K562 (cell line): Measurements from ENCODE around the gene PLD3. TPM values are rescaled to one million over a fixed set of nuclear protein-coding genes. Genes with fewer than 3 reads are reported as not detected.

Source experiments
- ADNP ChIP-seq: fragments of 200-800 bp; sonication (Bioruptor generic); IDR thresholded peaks from 2 replicates; pipeline ENCODE4 v1.6.1; 2016; ENCODE audit warnings: missing genetic modification characterization, missing compliant biosample characterization
- CHD2 ChIP-seq: IDR thresholded peaks from 2 replicates; pipeline ENCODE4 v1.6.1; 2011; ENCODE audit warnings: low read depth, low read length
- DIDO1 ChIP-seq: fragments of 450-650 bp; IDR thresholded peaks from 2 replicates; pipeline ENCODE4 v1.6.1; 2016; ENCODE audit warnings: low read depth, missing biosample characterization, missing genetic modification characterization
- ETS2 ChIP-seq: IDR thresholded peaks from 2 replicates; pipeline ENCODE4 v1.6.1; 2016; ENCODE audit warnings: borderline replicate concordance, missing genetic modification characterization, mild to moderate bottlenecking, moderate library complexity, missing compliant biosample characterization; ENCODE audit not compliant: poor library complexity, severe bottlenecking
- HMG20B ChIP-seq: fragments of 250-450 bp; sonication (Bioruptor Pico); IDR thresholded peaks from 2 replicates; pipeline ENCODE4 v1.5.0; 2021; ENCODE audit warnings: mild to moderate bottlenecking
- KDM4B ChIP-seq, 2 experiments: fragments of 450-650 bp in 1 of 2; sonication (generic) in 1 of 2; IDR thresholded peaks; 2 replicates each; pipeline ENCODE4 v1.6.1; 2016 to 2017; ENCODE audit warnings: borderline replicate concordance in 2 of 2, antibody characterized with exemption in 1 of 2, low read depth in 1 of 2, mild to moderate bottlenecking in 1 of 2
- MTA1 ChIP-seq: fragments of 450-650 bp; IDR thresholded peaks from 2 replicates; pipeline ENCODE4 v1.6.1; 2017; ENCODE audit warnings: borderline replicate concordance
- NCOA4 ChIP-seq: fragments of 450-650 bp; IDR thresholded peaks from 2 replicates; pipeline ENCODE4 v1.6.1; 2018; ENCODE audit warnings: mild to moderate bottlenecking; ENCODE audit not compliant: partially characterized antibody
- NFATC3 ChIP-seq: fragments of 450-650 bp; IDR thresholded peaks from 2 replicates; pipeline ENCODE4 v1.6.1; 2017; ENCODE audit warnings: mild to moderate bottlenecking
- PHF21A ChIP-seq: fragments of 450-650 bp; IDR thresholded peaks from 2 replicates; pipeline ENCODE4 v1.6.1; 2017; ENCODE audit warnings: low read depth, borderline replicate concordance
- PHF8 ChIP-seq: fragments of 200-600 bp; sonication (generic); IDR thresholded peaks from 2 replicates; pipeline ENCODE4 v1.6.1; 2012; ENCODE audit warnings: mixed run types, mild to moderate bottlenecking, inconsistent platforms, low read length, moderate library complexity, borderline replicate concordance
- RUNX1 ChIP-seq: sonication (generic); IDR thresholded peaks from 2 replicates; pipeline ENCODE4 v1.6.1; 2016; ENCODE audit warnings: antibody characterized with exemption, low read depth
- SP1 ChIP-seq: sonication (generic); formaldehyde crosslinking; IDR thresholded peaks from 2 replicates; pipeline ENCODE4 v1.8.1; 2022; ENCODE audit warnings: mild to moderate bottlenecking, missing genetic modification reagents
- SUPT5H ChIP-seq: fragments of 450-650 bp; IDR thresholded peaks from 2 replicates; pipeline ENCODE4 v1.6.1; 2016
- TAF1 ChIP-seq: IDR thresholded peaks from 2 replicates; pipeline ENCODE4 v1.6.1; 2011; ENCODE audit warnings: mild to moderate bottlenecking, low read length, moderate library complexity; ENCODE audit not compliant: insufficient read depth, control insufficient read depth, severe bottlenecking; ENCODE audit errors: extremely low read depth
- TAF15 ChIP-seq: fragments of 200-400 bp; formaldehyde crosslinking; IDR thresholded peaks from 2 replicates; pipeline ENCODE4 v1.6.1; 2017; ENCODE audit warnings: mild to moderate bottlenecking, low read depth, low read length, moderate library complexity
- ZKSCAN3 ChIP-seq: fragments of 250-450 bp; sonication (Bioruptor Pico); IDR thresholded peaks from 2 replicates; pipeline ENCODE4 v1.4.0; 2020
- ZNF134 ChIP-seq: fragments of 250-450 bp; sonication (Bioruptor Pico); conservative IDR thresholded peaks from 2 replicates; pipeline ENCODE4 v1.4.0; 2020
- ZNF224 ChIP-seq: sonication (generic); formaldehyde crosslinking; IDR thresholded peaks from 2 replicates; pipeline ENCODE4 v1.8.0; 2022; ENCODE audit warnings: mild to moderate bottlenecking, missing genetic modification reagents
- ZNF778 ChIP-seq: fragments of 450-650 bp; formaldehyde crosslinking; IDR thresholded peaks from 2 replicates; pipeline ENCODE4 v1.4.0; 2020; ENCODE audit warnings: mild to moderate bottlenecking, moderate library complexity
- polyA plus RNA-seq, 8 experiments: library from polyadenylated mRNA; depleted of rRNA in 4 of 8; stranded (reverse) in 5 of 8; unstranded in 3 of 8; fragments of >200 nt; fragmentation: Nextera tagmentation in 2 of 8; fragmentation: Illumina TruSeq in 1 of 8; extraction: Ambion mirVana in 2 of 8; extraction: Trizol in 1 of 8; gene quantifications; 2 replicates each; pipeline versions ENCODE4 v1.2.1 to v1.2.3, GENCODE V29; 2011 to 2014; ENCODE audit warnings: inconsistent platforms in 1 of 8, missing spikeins in 1 of 8
- total RNA-seq, 7 experiments: library from RNA; depleted of rRNA in 6 of 7; stranded (reverse); fragments of >200 nt in 6 of 7; fragmentation: Illumina TruSeq in 2 of 7; extraction: Trizol in 2 of 7; gene quantifications; 2 replicates each; pipeline versions ENCODE4 v1.2.1 to v1.2.3, GENCODE V29; 2011 to 2021; ENCODE audit warnings: low replicate concordance in 1 of 7
- TF ChIP-seq, protein P1 (sequence below), 3 experiments: fragments of 200-800 bp in 1 of 3; fragments of 250-450 bp in 1 of 3; fragments of 450-650 bp in 1 of 3; sonication (Bioruptor Pico) in 1 of 3; sonication (Bioruptor generic) in 1 of 3; formaldehyde crosslinking in 1 of 3; IDR thresholded peaks; 2 replicates each; pipeline versions ENCODE4 v1.6.1 to v1.8.0; 2016 to 2022; ENCODE audit warnings: mild to moderate bottlenecking in 2 of 3, missing genetic modification characterization in 2 of 3, missing compliant biosample characterization in 1 of 3, moderate library complexity in 1 of 3
- TF ChIP-seq, protein P2 (sequence below), 2 experiments: fragments of 450-650 bp; conservative IDR thresholded peaks; 2 replicates each; pipeline ENCODE4 v1.6.1; 2017; ENCODE audit warnings: mild to moderate bottlenecking in 2 of 2, moderate library complexity in 2 of 2
- TF ChIP-seq, protein P3 (sequence below): sonication (generic); formaldehyde crosslinking; IDR thresholded peaks from 2 replicates; pipeline ENCODE4 v1.8.0; 2022; ENCODE audit warnings: mild to moderate bottlenecking, missing genetic modification reagents

PLD3 gene
- total and polyA plus RNA-seq, 9 of the 15 experiments (the other 6 are each of a cell fraction or from before 2014, with no cell fraction given): 2.3 to 128 (median 72.7) TPM

DNA sequence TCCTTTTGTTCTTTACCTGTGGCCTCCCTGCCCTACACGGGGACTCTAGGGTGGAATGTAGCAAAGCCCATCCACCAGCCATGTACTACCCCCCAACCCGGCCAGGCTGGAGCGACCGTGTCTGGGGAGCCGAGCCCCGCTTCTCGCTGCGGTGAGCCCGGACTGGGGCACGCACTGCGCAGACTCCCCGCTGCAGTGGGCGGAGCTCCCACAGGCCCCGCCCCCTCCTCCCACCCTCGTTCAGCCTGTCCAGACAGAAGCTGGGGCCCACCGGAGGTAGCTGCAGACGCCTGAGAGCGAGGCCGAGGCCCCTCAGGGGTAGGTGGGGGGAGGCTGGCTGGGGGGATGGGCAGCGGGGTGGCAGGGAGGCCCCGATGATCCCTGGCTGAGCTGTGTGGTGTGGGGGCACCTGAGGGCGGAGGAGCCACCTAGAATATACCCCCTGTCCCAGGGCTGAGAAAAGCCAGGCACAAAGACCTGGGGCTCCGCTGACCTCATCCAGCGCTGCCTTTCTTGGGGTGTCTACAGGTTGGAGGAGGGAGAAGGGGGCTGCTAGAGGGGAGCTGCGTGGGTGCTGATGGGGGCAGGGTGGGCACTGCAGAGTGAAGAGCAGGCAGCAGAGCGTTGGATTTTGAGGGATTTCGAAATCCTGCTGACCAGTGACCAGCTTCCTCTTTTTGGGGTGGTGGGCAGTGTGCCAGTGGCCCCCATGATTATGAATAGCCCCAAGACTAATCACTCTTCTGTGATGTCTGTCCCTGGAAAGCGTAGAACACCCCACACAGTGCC, 17.3 kb downstream of the PLD3 start (continued):
- TF ChIP-seq, protein P1, sequence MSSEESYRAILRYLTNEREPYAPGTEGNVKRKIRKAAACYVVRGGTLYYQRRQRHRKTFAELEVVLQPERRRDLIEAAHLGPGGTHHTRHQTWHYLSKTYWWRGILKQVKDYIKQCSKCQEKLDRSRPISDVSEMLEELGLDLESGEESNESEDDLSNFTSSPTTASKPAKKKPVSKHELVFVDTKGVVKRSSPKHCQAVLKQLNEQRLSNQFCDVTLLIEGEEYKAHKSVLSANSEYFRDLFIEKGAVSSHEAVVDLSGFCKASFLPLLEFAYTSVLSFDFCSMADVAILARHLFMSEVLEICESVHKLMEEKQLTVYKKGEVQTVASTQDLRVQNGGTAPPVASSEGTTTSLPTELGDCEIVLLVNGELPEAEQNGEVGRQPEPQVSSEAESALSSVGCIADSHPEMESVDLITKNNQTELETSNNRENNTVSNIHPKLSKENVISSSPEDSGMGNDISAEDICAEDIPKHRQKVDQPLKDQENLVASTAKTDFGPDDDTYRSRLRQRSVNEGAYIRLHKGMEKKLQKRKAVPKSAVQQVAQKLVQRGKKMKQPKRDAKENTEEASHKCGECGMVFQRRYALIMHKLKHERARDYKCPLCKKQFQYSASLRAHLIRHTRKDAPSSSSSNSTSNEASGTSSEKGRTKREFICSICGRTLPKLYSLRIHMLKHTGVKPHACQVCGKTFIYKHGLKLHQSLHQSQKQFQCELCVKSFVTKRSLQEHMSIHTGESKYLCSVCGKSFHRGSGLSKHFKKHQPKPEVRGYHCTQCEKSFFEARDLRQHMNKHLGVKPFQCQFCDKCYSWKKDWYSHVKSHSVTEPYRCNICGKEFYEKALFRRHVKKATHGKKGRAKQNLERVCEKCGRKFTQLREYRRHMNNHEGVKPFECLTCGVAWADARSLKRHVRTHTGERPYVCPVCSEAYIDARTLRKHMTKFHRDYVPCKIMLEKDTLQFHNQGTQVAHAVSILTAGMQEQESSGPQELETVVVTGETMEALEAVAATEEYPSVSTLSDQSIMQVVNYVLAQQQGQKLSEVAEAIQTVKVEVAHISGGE (CRISPR knock-in tag; IDR thresholded peaks at IDR 0.05): no peak
- TF ChIP-seq PHF8 (peak; percentile 59; the same call in 1 of the 2 replicates), HMG20B (CRISPR knock-in tag) (no peak), ZNF134 (CRISPR knock-in tag) (no peak), ZKSCAN3 (CRISPR knock-in tag) (no peak), DIDO1 (tag) (no peak), RUNX1 (no peak), SUPT5H (peak; percentile 68; the same call in 1 of the 2 replicates), TAF15 (no peak), NFATC3 (no peak), ADNP (no peak), MTA1 (no peak), KDM4B (IDR thresholded peaks at IDR 0.05; ENCODE audit: borderline replicate concordance in 2 of 2, low read depth in 1 of 2) (no peak), PHF21A (no peak), ZNF778 (CRISPR knock-in tag) (no peak), ZNF224 (CRISPR knock-in tag) (no peak), SP1 (no peak), NCOA4 (no peak), ETS2 (tag) (no peak), TAF1 (peak; percentile 83), CHD2 (no peak)
- TF ChIP-seq, protein P2, sequence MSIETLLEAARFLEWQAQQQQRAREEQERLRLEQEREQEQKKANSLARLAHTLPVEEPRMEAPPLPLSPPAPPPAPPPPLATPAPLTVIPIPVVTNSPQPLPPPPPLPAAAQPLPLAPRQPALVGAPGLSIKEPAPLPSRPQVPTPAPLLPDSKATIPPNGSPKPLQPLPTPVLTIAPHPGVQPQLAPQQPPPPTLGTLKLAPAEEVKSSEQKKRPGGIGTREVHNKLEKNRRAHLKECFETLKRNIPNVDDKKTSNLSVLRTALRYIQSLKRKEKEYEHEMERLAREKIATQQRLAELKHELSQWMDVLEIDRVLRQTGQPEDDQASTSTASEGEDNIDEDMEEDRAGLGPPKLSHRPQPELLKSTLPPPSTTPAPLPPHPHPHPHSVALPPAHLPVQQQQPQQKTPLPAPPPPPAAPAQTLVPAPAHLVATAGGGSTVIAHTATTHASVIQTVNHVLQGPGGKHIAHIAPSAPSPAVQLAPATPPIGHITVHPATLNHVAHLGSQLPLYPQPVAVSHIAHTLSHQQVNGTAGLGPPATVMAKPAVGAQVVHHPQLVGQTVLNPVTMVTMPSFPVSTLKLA (conservative IDR thresholded peaks at IDR 0.05): no peak
- TF ChIP-seq, protein P3, sequence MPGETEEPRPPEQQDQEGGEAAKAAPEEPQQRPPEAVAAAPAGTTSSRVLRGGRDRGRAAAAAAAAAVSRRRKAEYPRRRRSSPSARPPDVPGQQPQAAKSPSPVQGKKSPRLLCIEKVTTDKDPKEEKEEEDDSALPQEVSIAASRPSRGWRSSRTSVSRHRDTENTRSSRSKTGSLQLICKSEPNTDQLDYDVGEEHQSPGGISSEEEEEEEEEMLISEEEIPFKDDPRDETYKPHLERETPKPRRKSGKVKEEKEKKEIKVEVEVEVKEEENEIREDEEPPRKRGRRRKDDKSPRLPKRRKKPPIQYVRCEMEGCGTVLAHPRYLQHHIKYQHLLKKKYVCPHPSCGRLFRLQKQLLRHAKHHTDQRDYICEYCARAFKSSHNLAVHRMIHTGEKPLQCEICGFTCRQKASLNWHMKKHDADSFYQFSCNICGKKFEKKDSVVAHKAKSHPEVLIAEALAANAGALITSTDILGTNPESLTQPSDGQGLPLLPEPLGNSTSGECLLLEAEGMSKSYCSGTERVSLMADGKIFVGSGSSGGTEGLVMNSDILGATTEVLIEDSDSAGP (CRISPR knock-in tag): no peak
